PFSK-1 (cell line): ENCODE results near the gene TAF11L14.
"Not testable (repeated sequence)": the region's sequence is repeated elsewhere in the genome, so short reads cannot be mapped to it uniquely, and the experiment has no call there.

Source experiments
- FOXP2 ChIP-seq: optimal IDR thresholded peaks from 2 replicates; pipeline ENCODE3; 2011; ENCODE audit warnings: borderline replicate concordance, control low read depth, inconsistent platforms; ENCODE audit not compliant: insufficient read depth; ENCODE audit errors: extremely low read length, extremely low read depth
- POLR2AphosphoS5 ChIP-seq: IDR thresholded peaks from 2 replicates; pipeline ENCODE4 v1.6.1; 2012; ENCODE audit warnings: low read depth, mild to moderate bottlenecking, control low read depth, low read length, moderate library complexity
- REST ChIP-seq, 2 experiments: IDR thresholded peaks; 2 replicates each; pipeline versions ENCODE4 v1.6.1 to v1.8.0; 2011 to 2012; ENCODE audit warnings: low read depth in 2 of 2, low read length in 2 of 2, control low read depth in 1 of 2, inconsistent platforms in 1 of 2, mild to moderate bottlenecking in 1 of 2, moderate library complexity in 1 of 2; ENCODE audit not compliant: insufficient read depth in 1 of 2
- SIN3A ChIP-seq: IDR thresholded peaks from 2 replicates; pipeline ENCODE4 v1.6.1; 2012; ENCODE audit warnings: mild to moderate bottlenecking, low read length, moderate library complexity, borderline replicate concordance; ENCODE audit not compliant: insufficient read depth
- TAF1 ChIP-seq: IDR thresholded peaks from 2 replicates; pipeline ENCODE4 v1.6.1; 2012; ENCODE audit warnings: low read length, control low read depth, borderline replicate concordance; ENCODE audit not compliant: insufficient read depth

The TAF11L14 gene

GRCh38 chr5:17625686-17626085, 8.6 kb upstream of the TAF11L14 start:
- TF ChIP-seq SIN3A (no peak), POLR2AphosphoS5 (no peak), FOXP2 (no peak)

GRCh38 chr5:17631788-17632187, 2.5 kb upstream of the TAF11L14 start, which contains the start of gene TAF11L13:
TAF11L13 (plus strand) TSS chr5:17632088.
- not testable (repeated sequence) for TF ChIP-seq FOXP2; TAF1; REST (IDR thresholded peaks at IDR 0.05; ENCODE audit: insufficient read depth in 1 of 2, low read depth in 2 of 2, low read length in 2 of 2)

GRCh38 chr5:17655921-17656320, 21.7 kb downstream of the TAF11L14 start:
- TF ChIP-seq TAF1 (no peak), SIN3A (no peak), FOXP2 (no peak)

GRCh38 chr5:17663182-17663581, 28.9 kb downstream of the TAF11L14 start:
- no peak for TF ChIP-seq SIN3A
- no peak for TF ChIP-seq TAF1
- TF ChIP-seq REST (IDR thresholded peaks at IDR 0.05; ENCODE audit: insufficient read depth in 1 of 2, low read depth in 2 of 2, low read length in 2 of 2) = no peak
- no peak for TF ChIP-seq POLR2AphosphoS5
- no peak for TF ChIP-seq FOXP2

GRCh38 chr5:17665836-17666235, 31.6 kb downstream of the TAF11L14 start:
- no peak for TF ChIP-seq POLR2AphosphoS5
- no peak for TF ChIP-seq REST (IDR thresholded peaks at IDR 0.05; ENCODE audit: insufficient read depth in 1 of 2, low read depth in 2 of 2, low read length in 2 of 2)
- no peak for TF ChIP-seq FOXP2
- TF ChIP-seq TAF1 = no peak
- TF ChIP-seq SIN3A = no peak

GRCh38 chr5:17666726-17667235, 32.5 kb downstream of the TAF11L14 start:
- TF ChIP-seq FOXP2 (no peak), POLR2AphosphoS5 (no peak), SIN3A (no peak), TAF1 (no peak), REST (IDR thresholded peaks at IDR 0.05; ENCODE audit: insufficient read depth in 1 of 2, low read depth in 2 of 2, low read length in 2 of 2) (no peak)
